HepG2 (cell line): ENCODE results near the gene VCAN. TPM values are rescaled to one million over a fixed set of nuclear protein-coding genes. Genes with fewer than 3 reads are reported as not detected.

Experiments
- ATAC-seq: fragments of 200-7000 bp; cut with Tn5 transposase; 3 replicates; pipeline ENCODE4 v1.9.1; 2020; ENCODE audit warnings: mild to moderate bottlenecking, moderate library complexity
- BruUV-seq: library from RNA; stranded (reverse); fragments of 400-500 nt; replicated peaks from 2 replicates; lab custom pipeline; 2021; lab: Mats Ljungman, UMichigan
- CTCF ChIA-PET: fragments of 300-600 bp; formaldehyde crosslinking; extraction: SDS; loops from one replicate; lab custom pipeline; 2021; ENCODE audit warnings: low total read pairs, inconsistent platforms, low intra/inter-chr PET ratio; lab: Yijun Ruan, JAX
- POLR2A ChIA-PET: fragments of 350-600 bp; sonication (Branson Sonifier 250); formaldehyde crosslinking; loops from one replicate; lab custom pipeline; 2020; ENCODE audit warnings: antibody characterized with exemption, inconsistent platforms; lab: Yijun Ruan, JAX
- DNase-seq: peaks from one replicate; pipeline ENCODE4 v3.0.0-alpha.2; 2015; ENCODE audit warnings: low spot score
- FAIRE-seq: peaks from 3 replicates; lab custom pipeline; 2011; peaks lifted over from hg19 to GRCh38; lab: Jason Lieb, UNC
- H2AFZ ChIP-seq: one replicate; pipeline ENCODE4 v1.6.1; 2011; ENCODE audit warnings: low read length, inconsistent platforms
- H3K27ac ChIP-seq: fragments of 300-600 bp; 3 replicates; pipeline ENCODE4 v1.8.0; 2011; ENCODE audit warnings: mixed run types, mild to moderate bottlenecking, mixed read lengths, low read length, inconsistent platforms; ENCODE audit not compliant: insufficient read depth; ENCODE audit errors: extremely low read length
- H3K27me3 ChIP-seq, 2 experiments: fragments of 200-600 bp in 1 of 2; 2 replicates in 1 of 2; 3 replicates in 1 of 2; pipeline versions ENCODE4 v1.6.0 to v1.8.0; 2011; ENCODE audit warnings: low read length in 2 of 2, mild to moderate bottlenecking in 2 of 2, moderate library complexity in 2 of 2, inconsistent platforms in 1 of 2; ENCODE audit not compliant: insufficient read depth in 2 of 2, control insufficient read depth in 1 of 2
- H3K36me3 ChIP-seq, 2 experiments: fragments of 200-600 bp in 1 of 2; replicated peaks in 1 of 2; 2 replicates in 1 of 2; 3 replicates in 1 of 2; pipeline versions ENCODE4 v1.5.1 to v1.8.0; 2011; ENCODE audit warnings: low read length in 2 of 2, inconsistent platforms in 1 of 2; ENCODE audit not compliant: insufficient read depth in 2 of 2, control insufficient read depth in 1 of 2
- H3K4me1 ChIP-seq: 2 replicates; pipeline ENCODE4 v1.5.1; 2012; ENCODE audit warnings: low read length, inconsistent platforms; ENCODE audit not compliant: insufficient read depth
- H3K4me2 ChIP-seq: 2 replicates; pipeline ENCODE4 v1.6.0; 2011; ENCODE audit warnings: low read depth, low read length, inconsistent platforms
- H3K4me3 ChIP-seq, 3 experiments: fragments of 200-600 bp in 1 of 3; sonication (generic), shearing (Covaris generic) in 1 of 3; replicated peaks in 1 of 3; 2 replicates each; pipeline ENCODE4 v1.5.1; 2011 to 2016; ENCODE audit warnings: low read length in 3 of 3, inconsistent platforms in 2 of 3, low read depth in 2 of 3, mild to moderate bottlenecking in 2 of 3, control low read depth in 1 of 3, mixed read lengths in 1 of 3; ENCODE audit not compliant: insufficient read depth in 1 of 3
- H3K79me2 ChIP-seq: one replicate; pipeline ENCODE4 v1.6.1; 2011; ENCODE audit warnings: low read length, inconsistent platforms; ENCODE audit not compliant: insufficient read depth
- H3K9ac ChIP-seq: 2 replicates; pipeline ENCODE4 v1.6.0; 2011; ENCODE audit warnings: mild to moderate bottlenecking, low read depth, low read length, inconsistent platforms; ENCODE audit not compliant: insufficient read depth
- H3K9me3 ChIP-seq: 2 replicates; pipeline ENCODE4 v1.5.1; 2012; ENCODE audit warnings: mild to moderate bottlenecking, low read length
- H4K20me1 ChIP-seq: 2 replicates; pipeline ENCODE4 v1.6.0; 2011; ENCODE audit warnings: inconsistent platforms, mild to moderate bottlenecking, low read length, moderate library complexity; ENCODE audit not compliant: insufficient read depth
- BRD4 ChIP-seq: sonication (generic); formaldehyde crosslinking; IDR thresholded peaks from 2 replicates; pipeline ENCODE4 v1.4.0; 2020; ENCODE audit warnings: missing genetic modification reagents
- CENPX ChIP-seq: sonication (generic); formaldehyde crosslinking; IDR thresholded peaks from 2 replicates; pipeline ENCODE4 v1.9.0; 2021; ENCODE audit warnings: mild to moderate bottlenecking, missing genetic modification reagents, moderate library complexity
- ELF1 ChIP-seq: sonication (generic); formaldehyde crosslinking; IDR thresholded peaks from 2 replicates; pipeline ENCODE4 v1.4.0; 2020; ENCODE audit warnings: missing genetic modification reagents
- JDP2 ChIP-seq: sonication (generic); formaldehyde crosslinking; IDR thresholded peaks from 2 replicates; pipeline ENCODE4 v1.8.1; 2022; ENCODE audit warnings: missing genetic modification reagents, borderline replicate concordance
- NFE2 ChIP-seq: sonication (generic); formaldehyde crosslinking; IDR thresholded peaks from 2 replicates; pipeline ENCODE4 v1.4.0; 2020; ENCODE audit warnings: missing genetic modification reagents
- PAWR ChIP-seq: sonication (generic); formaldehyde crosslinking; IDR thresholded peaks from 2 replicates; pipeline ENCODE4 v1.4.0; 2020; ENCODE audit warnings: missing genetic modification reagents, mild to moderate bottlenecking, borderline replicate concordance
- SETDB1 ChIP-seq: sonication (generic); formaldehyde crosslinking; IDR thresholded peaks from 2 replicates; pipeline ENCODE4 v1.5.1; 2020; ENCODE audit warnings: missing genetic modification reagents, mild to moderate bottlenecking, borderline replicate concordance
- SRF ChIP-seq: IDR thresholded peaks from 2 replicates; pipeline ENCODE4 v1.6.1; 2011; ENCODE audit warnings: mild to moderate bottlenecking, low read depth, low read length, moderate library complexity
- TEAD2 ChIP-seq: sonication (generic); formaldehyde crosslinking; IDR thresholded peaks from 2 replicates; pipeline ENCODE4 v1.9.0; 2021; ENCODE audit warnings: missing genetic modification reagents
- ZBTB1 ChIP-seq: sonication (generic); formaldehyde crosslinking; IDR thresholded peaks from 2 replicates; pipeline ENCODE4 v1.4.0; 2020; ENCODE audit warnings: missing genetic modification reagents, borderline replicate concordance
- ZNF44 ChIP-seq: sonication (generic); formaldehyde crosslinking; IDR thresholded peaks from 2 replicates; pipeline ENCODE4 v1.5.1; 2020; ENCODE audit warnings: mild to moderate bottlenecking, missing genetic modification reagents
- ZSCAN25 ChIP-seq: sonication (generic); formaldehyde crosslinking; IDR thresholded peaks from 2 replicates; pipeline ENCODE4 v1.8.0; 2022; ENCODE audit warnings: mild to moderate bottlenecking, missing genetic modification reagents
- in situ Hi-C: cut with HindIII; loops from 2 replicates; pipeline ENCODE4 v1.10.0; 2017; ENCODE audit warnings: low pct_unique_long_range_greater_than_20kb; ENCODE audit not compliant: extremely low pct_ligation_motif_present
- intact Hi-C: fragments of 100-400 bp; cut with micrococcal nuclease; formaldehyde crosslinking; loops from one replicate; pipeline ENCODE4 v1.10.0; 2022; ENCODE audit not compliant: unreplicated experiment
- polyA plus RNA-seq, 8 experiments: library from polyadenylated mRNA; depleted of rRNA in 3 of 8; stranded (reverse) in 7 of 8; unstranded in 1 of 8; fragments of >200 nt; fragmentation: Illumina TruSeq in 4 of 8; extraction: Trizol in 4 of 8; gene quantifications; 2 replicates each; pipeline versions ENCODE4 v1.2.1 to v1.2.3, GENCODE V29; 2011 to 2016; ENCODE audit warnings: low read depth in 4 of 8, missing spikeins in 1 of 8, mixed read lengths in 1 of 8; ENCODE audit not compliant: insufficient read depth in 1 of 8
- total RNA-seq, 5 experiments: library from RNA; depleted of rRNA; stranded (reverse); fragments of >200 nt; fragmentation: Illumina TruSeq; extraction: Trizol; gene quantifications; 2 replicates each; pipeline ENCODE4 v1.2.3, GENCODE V29; 2016; ENCODE audit warnings: low read depth in 1 of 5
- TF ChIP-seq, protein P1 (sequence below): sonication (generic); formaldehyde crosslinking; IDR thresholded peaks from 2 replicates; pipeline ENCODE4 v1.8.1; 2022; ENCODE audit warnings: low read depth, mild to moderate bottlenecking, missing genetic modification reagents
- TF ChIP-seq, protein P2 (sequence below): sonication (generic); formaldehyde crosslinking; IDR thresholded peaks from 2 replicates; pipeline ENCODE4 v1.4.0; 2020; ENCODE audit warnings: missing genetic modification reagents, low read depth, mild to moderate bottlenecking, borderline replicate concordance
- TF ChIP-seq, protein P3 (sequence below): sonication (generic); formaldehyde crosslinking; conservative IDR thresholded peaks from 2 replicates; pipeline ENCODE4 v1.5.0; 2020; ENCODE audit warnings: missing genetic modification reagents
- TF ChIP-seq, protein P4 (sequence below): fragments of 450-650 bp; IDR thresholded peaks from 2 replicates; pipeline ENCODE4 v1.6.1; 2016
- TF ChIP-seq, protein P5 (sequence below): sonication (generic); formaldehyde crosslinking; IDR thresholded peaks from 2 replicates; pipeline ENCODE4 v1.4.0; 2020; ENCODE audit warnings: missing genetic modification reagents

VCAN gene
- total and polyA plus RNA-seq, 2 of the 13 experiments (the other 11 are each of a cell fraction or from before 2014, with no cell fraction given), result 1.2 to 3.5 TPM

DNA sequence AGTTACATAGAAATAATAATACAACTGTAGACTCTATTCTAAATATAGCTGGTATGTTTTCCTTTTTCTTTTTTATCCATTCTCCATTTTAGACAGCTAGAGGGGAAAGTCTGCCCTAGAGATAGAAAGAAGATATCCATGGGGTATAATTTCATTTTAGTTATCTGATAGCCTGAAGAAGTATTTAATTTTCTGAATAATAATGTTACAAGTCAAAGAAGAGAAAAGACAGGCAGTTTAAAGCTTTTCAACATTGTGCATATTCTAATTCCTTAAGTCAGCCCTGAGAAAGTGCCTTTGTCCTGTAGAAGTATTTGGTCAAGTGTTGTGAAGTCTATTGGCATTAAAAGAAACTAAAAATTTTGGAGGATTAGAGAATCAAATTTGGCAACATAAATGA, 2.5 kb upstream of the VCAN start:
- in situ Hi-C loops, result no loop called here
- Histone ChIP-seq H4K20me1 (no peaks in the 10 kb centered on the region), H3K4me3 (no peak overlapping the region), H3K9ac (no peak overlapping the region), H3K79me2 (no peaks in the 10 kb centered on the region), H3K4me1 (peaks cover 46% of the 10 kb centered on the region), H3K4me2 (no peak overlapping the region), H2AFZ (no peak overlapping the region), H3K36me3 (no peaks in the 10 kb centered on the region), H3K27ac (no peak overlapping the region), H3K27me3 (peaks cover 3 to 55% of the 10 kb centered on the region in 2 experiments; a peak in 4 of 5 replicates), H3K9me3 (no peaks in the 10 kb centered on the region)
- ChIA-PET POLR2A (no interaction called here), CTCF (no interaction called here)
- no peak for ATAC-seq
- intact Hi-C loops, result no loop called here
- DNase-seq, result no peak
- FAIRE-seq, result no peak
- no TSS peak for BruUV-seq
- TF ChIP-seq, protein P1, sequence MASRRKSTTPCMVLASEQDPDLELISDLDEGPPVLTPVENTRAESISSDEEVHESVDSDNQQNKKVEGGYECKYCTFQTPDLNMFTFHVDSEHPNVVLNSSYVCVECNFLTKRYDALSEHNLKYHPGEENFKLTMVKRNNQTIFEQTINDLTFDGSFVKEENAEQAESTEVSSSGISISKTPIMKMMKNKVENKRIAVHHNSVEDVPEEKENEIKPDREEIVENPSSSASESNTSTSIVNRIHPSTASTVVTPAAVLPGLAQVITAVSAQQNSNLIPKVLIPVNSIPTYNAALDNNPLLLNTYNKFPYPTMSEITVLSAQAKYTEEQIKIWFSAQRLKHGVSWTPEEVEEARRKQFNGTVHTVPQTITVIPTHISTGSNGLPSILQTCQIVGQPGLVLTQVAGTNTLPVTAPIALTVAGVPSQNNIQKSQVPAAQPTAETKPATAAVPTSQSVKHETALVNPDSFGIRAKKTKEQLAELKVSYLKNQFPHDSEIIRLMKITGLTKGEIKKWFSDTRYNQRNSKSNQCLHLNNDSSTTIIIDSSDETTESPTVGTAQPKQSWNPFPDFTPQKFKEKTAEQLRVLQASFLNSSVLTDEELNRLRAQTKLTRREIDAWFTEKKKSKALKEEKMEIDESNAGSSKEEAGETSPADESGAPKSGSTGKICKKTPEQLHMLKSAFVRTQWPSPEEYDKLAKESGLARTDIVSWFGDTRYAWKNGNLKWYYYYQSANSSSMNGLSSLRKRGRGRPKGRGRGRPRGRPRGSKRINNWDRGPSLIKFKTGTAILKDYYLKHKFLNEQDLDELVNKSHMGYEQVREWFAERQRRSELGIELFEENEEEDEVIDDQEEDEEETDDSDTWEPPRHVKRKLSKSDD (CRISPR knock-in tag), result no peak
- TF ChIP-seq ZSCAN25, result no peak
- no peak for TF ChIP-seq SRF
- no peak for TF ChIP-seq ZBTB1 (CRISPR knock-in tag)
- no peak for TF ChIP-seq SETDB1 (CRISPR knock-in tag)
- TF ChIP-seq BRD4 (CRISPR knock-in tag), result no peak
- no peak for TF ChIP-seq ZNF44 (CRISPR knock-in tag)
- TF ChIP-seq, protein P2, sequence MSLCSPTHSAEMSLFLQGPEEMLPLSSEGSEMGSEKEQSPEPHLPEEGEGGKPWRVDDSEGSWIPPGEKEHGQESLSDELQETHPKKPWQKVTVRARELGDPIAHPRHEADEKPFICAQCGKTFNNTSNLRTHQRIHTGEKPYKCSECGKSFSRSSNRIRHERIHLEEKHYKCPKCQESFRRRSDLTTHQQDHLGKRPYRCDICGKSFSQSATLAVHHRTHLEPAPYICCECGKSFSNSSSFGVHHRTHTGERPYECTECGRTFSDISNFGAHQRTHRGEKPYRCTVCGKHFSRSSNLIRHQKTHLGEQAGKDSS, result no peak
- no peak for TF ChIP-seq JDP2
- TF ChIP-seq, protein P3, sequence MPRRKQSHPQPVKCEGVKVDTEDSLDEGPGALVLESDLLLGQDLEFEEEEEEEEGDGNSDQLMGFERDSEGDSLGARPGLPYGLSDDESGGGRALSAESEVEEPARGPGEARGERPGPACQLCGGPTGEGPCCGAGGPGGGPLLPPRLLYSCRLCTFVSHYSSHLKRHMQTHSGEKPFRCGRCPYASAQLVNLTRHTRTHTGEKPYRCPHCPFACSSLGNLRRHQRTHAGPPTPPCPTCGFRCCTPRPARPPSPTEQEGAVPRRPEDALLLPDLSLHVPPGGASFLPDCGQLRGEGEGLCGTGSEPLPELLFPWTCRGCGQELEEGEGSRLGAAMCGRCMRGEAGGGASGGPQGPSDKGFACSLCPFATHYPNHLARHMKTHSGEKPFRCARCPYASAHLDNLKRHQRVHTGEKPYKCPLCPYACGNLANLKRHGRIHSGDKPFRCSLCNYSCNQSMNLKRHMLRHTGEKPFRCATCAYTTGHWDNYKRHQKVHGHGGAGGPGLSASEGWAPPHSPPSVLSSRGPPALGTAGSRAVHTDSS (CRISPR knock-in tag), result no peak
- no peak for TF ChIP-seq PAWR
- TF ChIP-seq, protein P4, sequence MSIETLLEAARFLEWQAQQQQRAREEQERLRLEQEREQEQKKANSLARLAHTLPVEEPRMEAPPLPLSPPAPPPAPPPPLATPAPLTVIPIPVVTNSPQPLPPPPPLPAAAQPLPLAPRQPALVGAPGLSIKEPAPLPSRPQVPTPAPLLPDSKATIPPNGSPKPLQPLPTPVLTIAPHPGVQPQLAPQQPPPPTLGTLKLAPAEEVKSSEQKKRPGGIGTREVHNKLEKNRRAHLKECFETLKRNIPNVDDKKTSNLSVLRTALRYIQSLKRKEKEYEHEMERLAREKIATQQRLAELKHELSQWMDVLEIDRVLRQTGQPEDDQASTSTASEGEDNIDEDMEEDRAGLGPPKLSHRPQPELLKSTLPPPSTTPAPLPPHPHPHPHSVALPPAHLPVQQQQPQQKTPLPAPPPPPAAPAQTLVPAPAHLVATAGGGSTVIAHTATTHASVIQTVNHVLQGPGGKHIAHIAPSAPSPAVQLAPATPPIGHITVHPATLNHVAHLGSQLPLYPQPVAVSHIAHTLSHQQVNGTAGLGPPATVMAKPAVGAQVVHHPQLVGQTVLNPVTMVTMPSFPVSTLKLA, result no peak
- TF ChIP-seq ELF1 (CRISPR knock-in tag), result no peak
- TF ChIP-seq, protein P5, sequence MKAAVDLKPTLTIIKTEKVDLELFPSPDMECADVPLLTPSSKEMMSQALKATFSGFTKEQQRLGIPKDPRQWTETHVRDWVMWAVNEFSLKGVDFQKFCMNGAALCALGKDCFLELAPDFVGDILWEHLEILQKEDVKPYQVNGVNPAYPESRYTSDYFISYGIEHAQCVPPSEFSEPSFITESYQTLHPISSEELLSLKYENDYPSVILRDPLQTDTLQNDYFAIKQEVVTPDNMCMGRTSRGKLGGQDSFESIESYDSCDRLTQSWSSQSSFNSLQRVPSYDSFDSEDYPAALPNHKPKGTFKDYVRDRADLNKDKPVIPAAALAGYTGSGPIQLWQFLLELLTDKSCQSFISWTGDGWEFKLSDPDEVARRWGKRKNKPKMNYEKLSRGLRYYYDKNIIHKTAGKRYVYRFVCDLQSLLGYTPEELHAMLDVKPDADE (CRISPR knock-in tag), result no peak
- TF ChIP-seq CENPX (CRISPR knock-in tag), result no peak
- TF ChIP-seq TEAD2 (CRISPR knock-in tag), result no peak
- TF ChIP-seq NFE2 (CRISPR knock-in tag), result no peak
